Purkinje cell (primary cell): ENCODE measurements around the gene ZNF606. TPM values are rescaled to one million over a fixed set of nuclear protein-coding genes. Genes with fewer than 3 reads are reported as not detected.

Experiments
- polyA plus RNA-seq: library from polyadenylated mRNA; unstranded; fragments of >200 nt; fragmentation: Nextera tagmentation; gene quantifications from 2 replicates; pipeline ENCODE4 v1.2.1, GENCODE V29; 2014

The ZNF606 gene
- 5.3 and 13.3 TPM in 2 replicates for polyA plus RNA-seq

GRCh38 chr19:58002384-58003173 lies at the start of gene ZNF606:
ZNF606 (minus strand) TSS chr19:58002820; CDS start chr19:58001319, 1,501 bp downstream.

GRCh38 chr19:58033741-58034476 lies 31.3 kb upstream of the ZNF606 start, which contains the start of gene ZSCAN1:
ZSCAN1 (plus strand) TSS chr19:58034025; CDS start chr19:58037837, 3,812 bp downstream.

GRCh38 chr19:57974434-57974833 lies 28.2 kb downstream of the ZNF606 start, which contains the start of gene C19orf18:
C19orf18 (minus strand) TSS chr19:57974534; CDS start chr19:57974432, 102 bp downstream.

GRCh38 chr19:57947419-57948134 lies 55.0 kb downstream of the ZNF606 start, which contains the start of gene ZNF256:
ZNF256 (minus strand) TSS chr19:57947706; CDS start chr19:57947474, 232 bp downstream.

GRCh38 chr19:57934820-57935665 lies 67.6 kb downstream of the ZNF606 start, which contains the start of gene ZNF418:
ZNF418 (minus strand) TSS chr19:57935402; CDS start chr19:57933822, 1,580 bp downstream.

Other genes with a start within 250 kb of the ZNF606 start
- gene ZNF586, start 233.1 kb downstream of the ZNF606 start, polyA plus RNA-seq: 1.1 and 3.2 TPM in 2 replicates
- 2.5 and 2.6 TPM in 2 replicates for gene ZNF552, start 187.9 kb downstream of the ZNF606 start, polyA plus RNA-seq
- gene ZNF587B, start 172.5 kb downstream of the ZNF606 start, polyA plus RNA-seq: 2.7 TPM in 1 of 2 replicates, not detected in the other
- gene ZNF587, start 153.0 kb downstream of the ZNF606 start, polyA plus RNA-seq: 9.4 and 10.9 TPM in 2 replicates
- 44.4 and 50.3 TPM in 2 replicates for gene ZNF814, start 113.8 kb downstream of the ZNF606 start, polyA plus RNA-seq
- 1.8 and 4.3 TPM in 2 replicates for gene ZNF417, start 86.2 kb downstream of the ZNF606 start, polyA plus RNA-seq
- gene ZNF418, start 67.4 kb downstream of the ZNF606 start, polyA plus RNA-seq: 1.4 and 3.7 TPM in 2 replicates
- 1.2 and 3.0 TPM in 2 replicates for gene ZNF256, start 55.1 kb downstream of the ZNF606 start, polyA plus RNA-seq
- 0.45 TPM in 1 of 2 replicates, not detected in the other for gene C19orf18, start 28.3 kb downstream of the ZNF606 start, polyA plus RNA-seq
- gene ZSCAN1, start 31.2 kb upstream of the ZNF606 start, polyA plus RNA-seq: 0.52 TPM in 1 of 2 replicates, not detected in the other
- gene ZNF135, start 56.5 kb upstream of the ZNF606 start, polyA plus RNA-seq: 5.3 and 5.6 TPM in 2 replicates
- gene ZSCAN18, start 95.4 kb upstream of the ZNF606 start, polyA plus RNA-seq: 24.8 and 26.1 TPM in 2 replicates
- gene ZNF329, start 148.0 kb upstream of the ZNF606 start, polyA plus RNA-seq: 2.5 and 2.9 TPM in 2 replicates
- gene ZNF274, start 180.2 kb upstream of the ZNF606 start, polyA plus RNA-seq: 4.2 and 9.0 TPM in 2 replicates
- gene ZNF544, start 226.1 kb upstream of the ZNF606 start, polyA plus RNA-seq: 18.3 and 31.5 TPM in 2 replicates